Measurements from ENCODE around the gene PPM1E.

Gene PPM1E

DNA sequence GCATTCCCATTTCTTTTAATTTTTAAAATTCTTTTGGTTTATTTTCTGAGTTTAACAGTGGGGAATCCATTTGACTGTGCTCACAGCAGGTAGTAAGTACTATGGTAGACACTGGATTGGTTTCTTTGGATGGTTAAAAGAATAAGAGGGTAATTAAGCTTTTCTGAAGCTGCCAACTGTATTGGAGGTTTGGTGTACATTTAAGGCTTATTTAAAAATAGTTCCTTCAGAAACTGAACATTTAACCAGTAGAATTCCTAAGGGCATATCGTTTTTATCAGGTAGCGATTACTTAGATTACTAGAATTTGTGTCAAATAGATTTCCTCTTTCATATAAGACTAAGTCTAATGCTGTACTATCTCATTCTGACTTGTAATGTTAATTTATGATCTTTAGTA is 162.4 kb downstream of the PPM1E start:
- DNase-seq (ENCODE audit: low spot score), result no peak
- in situ Hi-C loops (cut with MboI; ENCODE audit: low pct_unique_long_range_greater_than_20kb, low sequenced_read_pairs, unreplicated experiment), result no loop called here
- TF ChIP-seq, protein P1, sequence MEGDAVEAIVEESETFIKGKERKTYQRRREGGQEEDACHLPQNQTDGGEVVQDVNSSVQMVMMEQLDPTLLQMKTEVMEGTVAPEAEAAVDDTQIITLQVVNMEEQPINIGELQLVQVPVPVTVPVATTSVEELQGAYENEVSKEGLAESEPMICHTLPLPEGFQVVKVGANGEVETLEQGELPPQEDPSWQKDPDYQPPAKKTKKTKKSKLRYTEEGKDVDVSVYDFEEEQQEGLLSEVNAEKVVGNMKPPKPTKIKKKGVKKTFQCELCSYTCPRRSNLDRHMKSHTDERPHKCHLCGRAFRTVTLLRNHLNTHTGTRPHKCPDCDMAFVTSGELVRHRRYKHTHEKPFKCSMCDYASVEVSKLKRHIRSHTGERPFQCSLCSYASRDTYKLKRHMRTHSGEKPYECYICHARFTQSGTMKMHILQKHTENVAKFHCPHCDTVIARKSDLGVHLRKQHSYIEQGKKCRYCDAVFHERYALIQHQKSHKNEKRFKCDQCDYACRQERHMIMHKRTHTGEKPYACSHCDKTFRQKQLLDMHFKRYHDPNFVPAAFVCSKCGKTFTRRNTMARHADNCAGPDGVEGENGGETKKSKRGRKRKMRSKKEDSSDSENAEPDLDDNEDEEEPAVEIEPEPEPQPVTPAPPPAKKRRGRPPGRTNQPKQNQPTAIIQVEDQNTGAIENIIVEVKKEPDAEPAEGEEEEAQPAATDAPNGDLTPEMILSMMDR (IDR thresholded peaks at IDR 0.05; ENCODE audit: extremely low read depth, insufficient read depth, missing control alignments), result no peak

DNA sequence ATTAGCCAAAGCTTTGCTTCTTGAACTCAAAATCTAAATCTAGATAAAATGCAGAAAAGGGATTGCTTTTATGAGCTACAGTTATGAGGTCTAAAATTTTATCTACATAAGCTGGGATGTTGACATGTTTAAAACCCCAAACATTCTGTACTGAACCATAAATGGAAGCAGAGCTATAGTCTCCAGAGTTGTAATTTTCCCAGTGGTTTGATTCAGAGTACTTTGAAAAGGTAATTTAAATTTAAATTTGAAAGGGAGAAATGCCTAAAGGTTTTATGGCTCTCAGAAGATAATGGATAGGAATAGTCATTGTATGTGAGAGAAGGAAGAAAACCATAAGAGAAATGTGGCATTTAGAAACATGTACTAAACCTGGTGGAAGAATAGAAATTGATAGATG is 163.2 kb downstream of the PPM1E start:
- DNase-seq (ENCODE audit: low spot score), result no peak
- TF ChIP-seq, protein P1 (IDR thresholded peaks at IDR 0.05; ENCODE audit: extremely low read depth, insufficient read depth, missing control alignments), result no peak

DNA sequence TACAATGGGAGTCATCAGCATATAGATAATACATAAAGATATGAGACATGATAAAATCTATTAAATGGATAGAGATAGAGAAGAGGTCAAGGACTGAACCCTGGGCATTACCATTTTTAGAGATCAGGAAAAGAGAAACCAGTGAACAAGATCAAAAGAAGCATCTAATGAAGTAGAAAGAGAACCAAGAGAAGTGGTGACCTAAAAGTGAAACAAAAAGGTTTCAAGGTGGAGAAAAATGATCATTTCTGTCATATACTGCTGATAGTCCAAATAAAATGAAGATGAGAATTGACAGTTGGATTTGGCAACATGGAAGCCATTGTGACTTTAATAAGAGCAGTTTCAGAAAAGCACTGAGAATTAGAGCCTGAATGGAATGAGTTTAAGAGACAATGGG is 165.1 kb downstream of the PPM1E start:
- DNase-seq (ENCODE audit: low spot score), result peak; percentile 26
- in situ Hi-C loops (cut with MboI; ENCODE audit: low pct_unique_long_range_greater_than_20kb, low sequenced_read_pairs, unreplicated experiment), result no loop called here
- TF ChIP-seq, protein P1 (IDR thresholded peaks at IDR 0.05; ENCODE audit: extremely low read depth, insufficient read depth, missing control alignments), result no peak

More for the DNA sequence above, 163.2 kb downstream of the PPM1E start:
- in situ Hi-C loops (cut with MboI; ENCODE audit: low pct_unique_long_range_greater_than_20kb, low sequenced_read_pairs, unreplicated experiment), result no loop called here

DNA sequence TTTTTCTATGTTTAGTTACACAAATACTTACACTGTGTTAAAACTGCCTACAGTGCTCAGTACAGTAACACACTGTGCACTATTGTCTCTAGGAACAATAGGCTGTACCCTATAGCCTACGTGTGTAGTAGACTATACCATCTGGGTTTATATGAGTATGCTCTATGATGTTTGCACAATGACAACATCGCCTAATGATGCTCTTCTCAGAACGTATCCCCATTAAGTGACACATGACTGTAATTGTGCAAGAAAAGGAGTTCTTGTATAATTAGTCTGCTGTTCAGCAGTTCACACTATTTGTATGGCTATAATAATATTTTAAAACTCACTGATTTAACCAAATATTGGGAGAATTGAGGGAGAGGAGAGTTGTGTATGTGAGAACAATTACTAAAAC is 177.3 kb downstream of the PPM1E start:
- TF ChIP-seq, protein P1 (IDR thresholded peaks at IDR 0.05; ENCODE audit: extremely low read depth, insufficient read depth, missing control alignments), result no peak
- in situ Hi-C loops (cut with MboI; ENCODE audit: low pct_unique_long_range_greater_than_20kb, low sequenced_read_pairs, unreplicated experiment), result no loop called here
- DNase-seq (ENCODE audit: low spot score), result no peak

DNA sequence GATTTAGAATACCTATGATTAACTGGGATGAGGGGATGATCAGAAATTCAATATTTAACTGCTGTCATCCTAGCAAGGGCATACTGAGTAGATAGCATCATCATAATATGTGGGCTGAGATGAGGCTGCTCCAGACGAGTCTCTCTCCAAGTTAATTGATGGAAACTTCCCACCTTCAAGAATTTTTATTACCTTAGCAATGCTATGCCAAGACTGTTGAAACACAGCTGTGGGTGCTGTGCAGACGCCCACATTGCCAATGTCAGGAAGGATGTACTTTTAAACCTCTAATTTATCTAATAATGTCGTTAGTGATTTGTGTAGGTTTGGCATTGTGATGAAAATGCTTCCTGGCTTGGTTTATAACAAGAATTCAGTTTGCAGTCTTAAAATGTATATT is 180.6 kb downstream of the PPM1E start:
- DNase-seq (ENCODE audit: low spot score), result no peak
- in situ Hi-C loops (cut with MboI; ENCODE audit: low pct_unique_long_range_greater_than_20kb, low sequenced_read_pairs, unreplicated experiment), result no loop called here
- TF ChIP-seq, protein P1 (IDR thresholded peaks at IDR 0.05; ENCODE audit: extremely low read depth, insufficient read depth, missing control alignments), result no peak

DNA sequence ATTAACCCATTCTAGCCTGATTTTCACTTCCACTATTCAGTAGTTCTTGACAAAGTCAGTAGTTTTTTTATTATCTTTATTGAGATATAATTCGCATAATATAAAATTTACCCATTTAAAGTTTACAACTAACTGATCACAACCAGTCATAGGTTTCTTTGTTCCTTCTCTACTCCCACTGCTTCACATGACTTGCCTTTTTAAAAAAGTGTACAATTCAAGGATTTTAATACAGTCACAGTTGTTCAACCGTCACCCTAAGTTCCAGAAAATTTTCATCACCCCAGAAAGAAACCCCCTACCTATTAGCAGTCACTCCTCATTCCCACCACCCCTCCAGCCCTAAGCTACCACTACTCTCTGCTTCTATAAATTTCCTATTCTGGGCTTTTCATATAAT is 188.5 kb downstream of the PPM1E start:
- DNase-seq (ENCODE audit: low spot score), result no peak
- TF ChIP-seq, protein P1 (IDR thresholded peaks at IDR 0.05; ENCODE audit: extremely low read depth, insufficient read depth, missing control alignments), result no peak
- in situ Hi-C loops (cut with MboI; ENCODE audit: low pct_unique_long_range_greater_than_20kb, low sequenced_read_pairs, unreplicated experiment), result no loop called here

DNA sequence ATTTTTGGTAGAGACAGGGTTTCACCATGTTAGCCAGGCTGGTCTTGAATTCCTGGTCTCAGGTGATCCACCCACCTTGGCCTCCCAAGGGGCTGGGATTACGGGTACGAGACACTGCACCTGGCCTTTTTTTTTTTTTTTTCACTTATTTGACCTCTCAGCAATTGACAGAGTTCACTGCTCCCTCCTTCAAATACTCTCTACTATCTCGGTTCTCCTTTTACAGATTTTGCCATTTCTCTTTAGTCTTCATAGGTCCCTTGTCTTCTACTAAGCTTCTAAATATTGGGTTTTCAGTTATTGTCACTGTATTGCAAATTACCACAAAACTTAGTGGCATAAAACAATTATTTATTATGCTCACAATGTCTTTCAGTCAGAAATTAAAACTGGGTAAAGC is 191.8 kb downstream of the PPM1E start:
- in situ Hi-C loops (cut with MboI; ENCODE audit: low pct_unique_long_range_greater_than_20kb, low sequenced_read_pairs, unreplicated experiment), result no loop called here
- TF ChIP-seq, protein P1 (IDR thresholded peaks at IDR 0.05; ENCODE audit: extremely low read depth, insufficient read depth, missing control alignments), result no peak
- no peak for DNase-seq (ENCODE audit: low spot score)

Data from GM13977 (cell line).